Stimulated activated memory B cell treated with anti-CD40 and anti-IgM and Interleukin-4, amounts not matched to agents 10 μg/mL and 1 μg/mL and 100 μg/mL, for 72 hours (primary cell): Measurements from ENCODE around the gene VAPB.

ENCODE experiments used
- ATAC-seq: fragments of 150-1000 bp; cut with Tn5 transposase; 2 replicates; pipeline ENCODE4 v1.10.0; 2021
- H3K27ac Mint-ChIP-seq: one replicate; pipeline ENCODE4 v1.8.0; 2022; ENCODE audit warnings: mild to moderate bottlenecking, mixed read lengths
- H3K27me3 Mint-ChIP-seq: one replicate; pipeline ENCODE4 v1.8.0; 2022; ENCODE audit warnings: mixed read lengths
- H3K36me3 Mint-ChIP-seq: one replicate; pipeline ENCODE4 v1.8.0; 2022; ENCODE audit warnings: mixed read lengths
- H3K4me1 Mint-ChIP-seq: one replicate; pipeline ENCODE4 v1.8.0; 2022; ENCODE audit warnings: mixed read lengths
- H3K4me3 Mint-ChIP-seq: one replicate; pipeline ENCODE4 v1.8.0; 2022; ENCODE audit warnings: mild to moderate bottlenecking, moderate library complexity, mixed read lengths
- H3K9me3 Mint-ChIP-seq: one replicate; pipeline ENCODE4 v1.8.0; 2022; ENCODE audit warnings: mixed read lengths

Gene VAPB

GRCh38 chr20:58433759-58434158, 44.7 kb downstream of the VAPB start:
- H3K36me3 Mint-ChIP-seq = peaks cover 35% of the 10 kb centered on the region
- peak overlapping the region; percentile 51 for H3K27ac Mint-ChIP-seq
- no peak overlapping the region for H3K4me3 Mint-ChIP-seq
- H3K4me1 Mint-ChIP-seq = peaks cover 42% of the 10 kb centered on the region
- no peaks in the 10 kb centered on the region for H3K9me3 Mint-ChIP-seq
- no peaks in the 10 kb centered on the region for H3K27me3 Mint-ChIP-seq
- no peak for ATAC-seq

- H3K36me3 Mint-ChIP-seq = peaks cover 35% of the 10 kb centered on the region
- H3K4me1 Mint-ChIP-seq = peaks cover 46% of the 10 kb centered on the region
- H3K9me3 Mint-ChIP-seq = no peaks in the 10 kb centered on the region
- H3K27ac Mint-ChIP-seq = no peak overlapping the region
- H3K4me3 Mint-ChIP-seq = no peak overlapping the region
- ATAC-seq = no peak
- no peaks in the 10 kb centered on the region for H3K27me3 Mint-ChIP-seq
These were observed 45.3 kb downstream of the VAPB start for GRCh38 chr20:58434326-58434725.

- Mint-ChIP-seq H3K9me3 (no peaks in the 10 kb centered on the region), H3K27ac (no peak overlapping the region), H3K36me3 (peaks cover 41% of the 10 kb centered on the region), H3K27me3 (no peaks in the 10 kb centered on the region), H3K4me3 (no peak overlapping the region), H3K4me1 (peaks cover 48% of the 10 kb centered on the region)
- no peak for ATAC-seq
These were observed 46.2 kb downstream of the VAPB start for GRCh38 chr20:58435237-58435636.

GRCh38 chr20:58436868-58437645, 48.0 kb downstream of the VAPB start:
- peaks cover 42% of the 10 kb centered on the region for H3K4me1 Mint-ChIP-seq

GRCh38 chr20:58438970-58439808, 50.2 kb downstream of the VAPB start:
- Mint-ChIP-seq H3K27ac (peak overlapping the region; percentile 22), H3K36me3 (peaks cover 61% of the 10 kb centered on the region), H3K4me3 (no peak overlapping the region), H3K4me1 (peaks cover 27% of the 10 kb centered on the region), H3K9me3 (no peaks in the 10 kb centered on the region), H3K27me3 (no peaks in the 10 kb centered on the region)
- ATAC-seq = no peak

More at GRCh38 chr20:58436868-58437645, 48.0 kb downstream of the VAPB start:
- Mint-ChIP-seq H3K27ac (peak overlapping the region; percentile 44), H3K27me3 (no peaks in the 10 kb centered on the region), H3K9me3 (no peaks in the 10 kb centered on the region), H3K36me3 (peaks cover 47% of the 10 kb centered on the region), H3K4me3 (no peak overlapping the region)
- no peak for ATAC-seq

GRCh38 chr20:58440021-58440767, 51.2 kb downstream of the VAPB start:
- ATAC-seq = no peak
- no peaks in the 10 kb centered on the region for H3K27me3 Mint-ChIP-seq
- peaks cover 65% of the 10 kb centered on the region for H3K36me3 Mint-ChIP-seq
- H3K4me3 Mint-ChIP-seq = no peak overlapping the region
- peaks cover 27% of the 10 kb centered on the region for H3K4me1 Mint-ChIP-seq
- no peaks in the 10 kb centered on the region for H3K9me3 Mint-ChIP-seq
- peak overlapping the region; percentile 22 for H3K27ac Mint-ChIP-seq

GRCh38 chr20:58441723-58442122, 52.7 kb downstream of the VAPB start:
- Mint-ChIP-seq H3K27ac (no peak overlapping the region), H3K36me3 (peaks cover 67% of the 10 kb centered on the region)

GRCh38 chr20:58444746-58445255, 55.8 kb downstream of the VAPB start:
- Mint-ChIP-seq H3K4me1 (peaks cover 20% of the 10 kb centered on the region), H3K27me3 (no peaks in the 10 kb centered on the region), H3K4me3 (no peak overlapping the region), H3K9me3 (no peaks in the 10 kb centered on the region), H3K36me3 (peaks cover 66% of the 10 kb centered on the region), H3K27ac (no peak overlapping the region)
- no peak for ATAC-seq

More at GRCh38 chr20:58441723-58442122, 52.7 kb downstream of the VAPB start:
- peaks cover 23% of the 10 kb centered on the region for H3K4me1 Mint-ChIP-seq
- H3K27me3 Mint-ChIP-seq = no peaks in the 10 kb centered on the region
- no peaks in the 10 kb centered on the region for H3K9me3 Mint-ChIP-seq
- no peak overlapping the region for H3K4me3 Mint-ChIP-seq
- ATAC-seq = no peak

GRCh38 chr20:58446264-58446959, 57.4 kb downstream of the VAPB start:
- no peak for ATAC-seq
- H3K9me3 Mint-ChIP-seq = no peaks in the 10 kb centered on the region
- H3K36me3 Mint-ChIP-seq = peaks cover 58% of the 10 kb centered on the region
- H3K4me3 Mint-ChIP-seq = no peak overlapping the region
- H3K27ac Mint-ChIP-seq = no peak overlapping the region
- peaks cover 33% of the 10 kb centered on the region for H3K4me1 Mint-ChIP-seq
- no peaks in the 10 kb centered on the region for H3K27me3 Mint-ChIP-seq

GRCh38 chr20:58446960-58447265, 57.9 kb downstream of the VAPB start:
- Mint-ChIP-seq H3K27ac (no peak overlapping the region), H3K36me3 (peaks cover 58% of the 10 kb centered on the region), H3K4me3 (no peak overlapping the region), H3K27me3 (no peaks in the 10 kb centered on the region), H3K9me3 (no peaks in the 10 kb centered on the region), H3K4me1 (peaks cover 33% of the 10 kb centered on the region)
- ATAC-seq = no peak

GRCh38 chr20:58447511-58448391, 58.7 kb downstream of the VAPB start:
- H3K27me3 Mint-ChIP-seq = no peaks in the 10 kb centered on the region
- ATAC-seq = no peak
- no peak overlapping the region for H3K27ac Mint-ChIP-seq
- no peak overlapping the region for H3K4me3 Mint-ChIP-seq
- no peaks in the 10 kb centered on the region for H3K9me3 Mint-ChIP-seq
- H3K36me3 Mint-ChIP-seq = peaks cover 60% of the 10 kb centered on the region
- peaks cover 40% of the 10 kb centered on the region for H3K4me1 Mint-ChIP-seq

- H3K4me3 Mint-ChIP-seq = no peak overlapping the region
- peak overlapping the region; percentile 61 for H3K27ac Mint-ChIP-seq
- peaks cover 50% of the 10 kb centered on the region for H3K4me1 Mint-ChIP-seq
- peaks cover 54% of the 10 kb centered on the region for H3K36me3 Mint-ChIP-seq
- H3K9me3 Mint-ChIP-seq = peaks cover 2% of the 10 kb centered on the region
- H3K27me3 Mint-ChIP-seq = no peaks in the 10 kb centered on the region
- no peak for ATAC-seq
These were observed 59.9 kb downstream of the VAPB start for GRCh38 chr20:58448958-58449357.

GRCh38 chr20:58449681-58450221, 60.7 kb downstream of the VAPB start:
- Mint-ChIP-seq H3K4me3 (no peak overlapping the region), H3K4me1 (peaks cover 57% of the 10 kb centered on the region), H3K27ac (peak overlapping the region; percentile 61), H3K27me3 (no peaks in the 10 kb centered on the region), H3K36me3 (peaks cover 54% of the 10 kb centered on the region), H3K9me3 (peaks cover 8% of the 10 kb centered on the region)
- ATAC-seq = no peak

- H3K27ac Mint-ChIP-seq = peak overlapping the region; percentile 61
- peak overlapping the region; percentile 21 for H3K4me3 Mint-ChIP-seq
- peaks cover 10% of the 10 kb centered on the region for H3K9me3 Mint-ChIP-seq
- ATAC-seq = peak; percentile 70
- peaks cover 57% of the 10 kb centered on the region for H3K4me1 Mint-ChIP-seq
- H3K27me3 Mint-ChIP-seq = no peaks in the 10 kb centered on the region
- H3K36me3 Mint-ChIP-seq = peaks cover 53% of the 10 kb centered on the region
These were observed 61.2 kb downstream of the VAPB start for GRCh38 chr20:58450254-58450653.
